ENCODE results near the gene SELP. TPM values are rescaled to one million over a fixed set of nuclear protein-coding genes. Genes with fewer than 3 reads are reported as not detected.
A peak's percentile ranks its signal among the peaks of the same experiment; 100 is the strongest.

The SELP gene
- total RNA-seq, 1 experiment from 2014 or later: not detected

- H3K23me2 ChIP-seq (ENCODE audit: insufficient read length, low read depth, low read length, poor library complexity, severe bottlenecking): no peaks in the 10 kb centered on the region
- H3K9ac ChIP-seq (ENCODE audit: extremely low read depth, insufficient read length, low read length): no peak overlapping the region
- H3K27me3 ChIP-seq (ENCODE audit: insufficient read depth, low read length): no peaks in the 10 kb centered on the region
- H2BK20ac ChIP-seq (ENCODE audit: low read depth, low read length, poor library complexity, severe bottlenecking): no peak overlapping the region
- H3K4me1 ChIP-seq (ENCODE audit: insufficient read depth, low read length): no peaks in the 10 kb centered on the region
- no peak overlapping the region for H2BK120ac ChIP-seq (ENCODE audit: low read depth, low read length, poor library complexity, severe bottlenecking)
- no peak overlapping the region for H2AFZ ChIP-seq (ENCODE audit: low read length)
- H2AK5ac ChIP-seq (ENCODE audit: insufficient read length, low read length): no peak overlapping the region
- H3K79me2 ChIP-seq (ENCODE audit: insufficient read depth, low read length): no peaks in the 10 kb centered on the region
- no peak overlapping the region for H4K91ac ChIP-seq (ENCODE audit: insufficient read length, low read depth, low read length)
- H3K4ac ChIP-seq (ENCODE audit: low read depth, low read length): no peak overlapping the region
- H3K14ac ChIP-seq (ENCODE audit: insufficient read depth, low read length): no peak overlapping the region
- TF ChIP-seq, protein P1, sequence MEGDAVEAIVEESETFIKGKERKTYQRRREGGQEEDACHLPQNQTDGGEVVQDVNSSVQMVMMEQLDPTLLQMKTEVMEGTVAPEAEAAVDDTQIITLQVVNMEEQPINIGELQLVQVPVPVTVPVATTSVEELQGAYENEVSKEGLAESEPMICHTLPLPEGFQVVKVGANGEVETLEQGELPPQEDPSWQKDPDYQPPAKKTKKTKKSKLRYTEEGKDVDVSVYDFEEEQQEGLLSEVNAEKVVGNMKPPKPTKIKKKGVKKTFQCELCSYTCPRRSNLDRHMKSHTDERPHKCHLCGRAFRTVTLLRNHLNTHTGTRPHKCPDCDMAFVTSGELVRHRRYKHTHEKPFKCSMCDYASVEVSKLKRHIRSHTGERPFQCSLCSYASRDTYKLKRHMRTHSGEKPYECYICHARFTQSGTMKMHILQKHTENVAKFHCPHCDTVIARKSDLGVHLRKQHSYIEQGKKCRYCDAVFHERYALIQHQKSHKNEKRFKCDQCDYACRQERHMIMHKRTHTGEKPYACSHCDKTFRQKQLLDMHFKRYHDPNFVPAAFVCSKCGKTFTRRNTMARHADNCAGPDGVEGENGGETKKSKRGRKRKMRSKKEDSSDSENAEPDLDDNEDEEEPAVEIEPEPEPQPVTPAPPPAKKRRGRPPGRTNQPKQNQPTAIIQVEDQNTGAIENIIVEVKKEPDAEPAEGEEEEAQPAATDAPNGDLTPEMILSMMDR (conservative IDR thresholded peaks at IDR 0.05): peak; percentile 85
- no peak overlapping the region for H2BK15ac ChIP-seq (ENCODE audit: low read depth, low read length)
- no peaks in the 10 kb centered on the region for H4K20me1 ChIP-seq (ENCODE audit: control insufficient read depth, insufficient read depth, insufficient read length)
- H3K27ac ChIP-seq (ENCODE audit: insufficient read length, low read depth, low read length): no peak overlapping the region
- Mint-ChIP-seq H3K27me3 (ENCODE audit: low read depth) (no peaks in the 10 kb centered on the region), H3K4me3 (no peak overlapping the region), H3K4me1 (0 out of 4 replicates have a peak, but pooled peaks cover 2 to 5% of the 10 kb centered on the region in 2 experiments), H3K27ac (no peak overlapping the region), H3K36me3 (ENCODE audit: insufficient read depth in 1 of 3, low read depth in 3 of 3) (no peaks in the 10 kb centered on the region), H3K9me3 (no peaks in the 10 kb centered on the region)
- H3K56ac ChIP-seq (ENCODE audit: insufficient read length, low read depth, low read length): no peak overlapping the region
- peak; percentile 49 for DNase-seq
- no peak overlapping the region for H3K18ac ChIP-seq (ENCODE audit: insufficient read length, low read depth, low read length)
- no peak overlapping the region for H3K4me2 ChIP-seq (ENCODE audit: insufficient read depth, insufficient read length, low read length)
- H2BK5ac ChIP-seq (ENCODE audit: insufficient read length, low read length): no peak overlapping the region
- H4K8ac ChIP-seq (replicated peaks; ENCODE audit: insufficient read length, low read depth, low read length): no peak overlapping the region
- H4K5ac ChIP-seq (ENCODE audit: insufficient read length, low read depth, low read length): no peak overlapping the region
- H3K9me3 ChIP-seq (ENCODE audit: control insufficient read depth, low read depth, low read length): no peaks in the 10 kb centered on the region
- no peak overlapping the region for H3T11ph ChIP-seq (ENCODE audit: low read length)
- H3K23ac ChIP-seq (ENCODE audit: insufficient read length, low read depth, low read length): no peak overlapping the region
- H3K79me1 ChIP-seq (ENCODE audit: insufficient read depth, low read depth, low read length, poor library complexity, severe bottlenecking): no peaks in the 10 kb centered on the region
- WGBS (ENCODE audit: extremely low coverage, insufficient read length, low lambda C conversion rate): no CpG with 5 or more reads among the region's 15 CpGs
- H2BK12ac ChIP-seq (ENCODE audit: insufficient read length, low read depth, low read length): no peak overlapping the region
Observed at GRCh38 chr1:169546087-169546995, 83.6 kb downstream of the SELP start.

All from H9 (cell line).